Measurements from ENCODE around the gene VEZF1.
A peak's percentile ranks its signal among the peaks of the same experiment; 100 is the strongest.

Gene VEZF1

GRCh38 chr17:57948555-57949420, 39.3 kb downstream of the VEZF1 start:
- DNase-seq: peak; percentile 64

- no peak for DNase-seq
These were observed 39.9 kb downstream of the VEZF1 start for GRCh38 chr17:57948169-57948554.

GRCh38 chr17:57947369-57947768, 40.7 kb downstream of the VEZF1 start:
- no peak for DNase-seq

- DNase-seq: no peak
These were observed 41.2 kb downstream of the VEZF1 start for GRCh38 chr17:57946798-57947358.

GRCh38 chr17:57945996-57946797, 41.9 kb downstream of the VEZF1 start:
- no peak for DNase-seq

- DNase-seq: no peak
These were observed 43.1 kb downstream of the VEZF1 start for GRCh38 chr17:57944908-57945307.

- DNase-seq: no peak
These were observed 44.4 kb downstream of the VEZF1 start for GRCh38 chr17:57943645-57944044.

- no peak for DNase-seq
These were observed 44.9 kb downstream of the VEZF1 start for GRCh38 chr17:57943140-57943539.

- no peak for DNase-seq
These were observed 46.4 kb downstream of the VEZF1 start for GRCh38 chr17:57941384-57942370.

- no peak for DNase-seq
These were observed 47.3 kb downstream of the VEZF1 start for GRCh38 chr17:57940653-57941329.

- no peak for DNase-seq
These were observed 47.8 kb downstream of the VEZF1 start for GRCh38 chr17:57940231-57940630.

- no peak for DNase-seq
These were observed 48.3 kb downstream of the VEZF1 start for GRCh38 chr17:57939797-57940196.

GRCh38 chr17:57938061-57938502, 50.0 kb downstream of the VEZF1 start:
- DNase-seq: no peak

GRCh38 chr17:57937492-57937891, 50.6 kb downstream of the VEZF1 start:
- DNase-seq: no peak

GRCh38 chr17:57935833-57936807, 51.9 kb downstream of the VEZF1 start:
- no peak for DNase-seq

- no peak for DNase-seq
These were observed 56.4 kb downstream of the VEZF1 start for GRCh38 chr17:57931488-57932137.

GRCh38 chr17:57930239-57930638, 57.8 kb downstream of the VEZF1 start:
- DNase-seq: no peak

- DNase-seq: no peak
These were observed 58.7 kb downstream of the VEZF1 start for GRCh38 chr17:57929386-57929785.

- DNase-seq: no peak
These were observed 59.1 kb downstream of the VEZF1 start for GRCh38 chr17:57928928-57929327.

Data from 8988T (cell line).